WTC11 (cell line): ENCODE data around the gene MGRN1. TPM values are rescaled to one million over a fixed set of nuclear protein-coding genes. Genes with fewer than 3 reads are reported as not detected.

ENCODE experiments used
- ATAC-seq: fragments of 200-7000 bp; cut with Tn5 transposase; 2 replicates; pipeline ENCODE4 v1.10.0; 2021; ENCODE audit warnings: mild to moderate bottlenecking, moderate library complexity
- CTCF ChIA-PET: fragments of 300-600 bp; sonication (Branson Sonifier 250); formaldehyde crosslinking; loops from one replicate; lab custom pipeline; 2021; ENCODE audit warnings: antibody characterized with exemption; lab: Charles Lee
- POLR2A ChIA-PET: fragments of 350-600 bp; sonication (Branson Sonifier 250); formaldehyde crosslinking; loops from one replicate; lab custom pipeline; 2021; ENCODE audit warnings: antibody characterized with exemption; lab: Charles Lee
- DNase-seq: peaks from one replicate; pipeline ENCODE4 v3.0.0; 2021; ENCODE audit warnings: low spot score
- H3K27ac Mint-ChIP-seq: 2 replicates; pipeline ENCODE4 v1.8.0; 2021; ENCODE audit warnings: mixed read lengths
- H3K27me3 Mint-ChIP-seq: 2 replicates; pipeline ENCODE4 v1.8.0; 2021; ENCODE audit warnings: low read depth, mild to moderate bottlenecking, moderate library complexity, mixed read lengths
- H3K36me3 Mint-ChIP-seq: 2 replicates; pipeline ENCODE4 v1.8.0; 2021; ENCODE audit warnings: mixed read lengths
- H3K4me1 Mint-ChIP-seq: 2 replicates; pipeline ENCODE4 v1.8.0; 2022; ENCODE audit warnings: mixed read lengths
- H3K4me3 Mint-ChIP-seq: 2 replicates; pipeline ENCODE4 v1.8.0; 2021; ENCODE audit warnings: mild to moderate bottlenecking, moderate library complexity, mixed read lengths
- H3K9me3 Mint-ChIP-seq: 2 replicates; pipeline ENCODE4 v1.8.0; 2021; ENCODE audit warnings: mixed read lengths
- AFF4 ChIP-seq: sonication (generic); formaldehyde crosslinking; IDR thresholded peaks from 2 replicates; pipeline ENCODE4 v1.8.1; 2023; ENCODE audit warnings: mild to moderate bottlenecking, missing genetic modification reagents, borderline replicate concordance
- ATF6 ChIP-seq: sonication (generic); formaldehyde crosslinking; IDR thresholded peaks from 2 replicates; pipeline ENCODE4 v1.8.1; 2023; ENCODE audit warnings: mild to moderate bottlenecking, missing genetic modification reagents
- E2F5 ChIP-seq: sonication (generic); formaldehyde crosslinking; IDR thresholded peaks from 2 replicates; pipeline ENCODE4 v1.8.1; 2022; ENCODE audit warnings: mild to moderate bottlenecking, moderate library complexity, missing genetic modification reagents
- FOXJ3 ChIP-seq: sonication (generic); formaldehyde crosslinking; IDR thresholded peaks from 2 replicates; pipeline ENCODE4 v1.9.0; 2021; ENCODE audit warnings: missing genetic modification reagents, mild to moderate bottlenecking, borderline replicate concordance
- FOXK1 ChIP-seq: sonication (generic); formaldehyde crosslinking; IDR thresholded peaks from 2 replicates; pipeline ENCODE4 v1.8.0; 2022; ENCODE audit warnings: mild to moderate bottlenecking, moderate library complexity, missing genetic modification reagents
- FOXP1 ChIP-seq: sonication (generic); formaldehyde crosslinking; IDR thresholded peaks from 2 replicates; pipeline ENCODE4 v1.8.0; 2022; ENCODE audit warnings: missing genetic modification reagents, mild to moderate bottlenecking, moderate library complexity, borderline replicate concordance
- IRF1 ChIP-seq: sonication (generic); formaldehyde crosslinking; IDR thresholded peaks from 2 replicates; pipeline ENCODE4 v1.8.0; 2023; ENCODE audit warnings: missing genetic modification reagents
- MXD4 ChIP-seq: fragments of 250-450 bp; sonication (Bioruptor Pico); IDR thresholded peaks from 2 replicates; pipeline ENCODE4 v1.8.0; 2021; ENCODE audit warnings: mild to moderate bottlenecking, moderate library complexity, borderline replicate concordance
- NFATC4 ChIP-seq: fragments of 250-450 bp; sonication (Bioruptor Pico); IDR thresholded peaks from 2 replicates; pipeline ENCODE4 v1.9.0; 2021; ENCODE audit warnings: mild to moderate bottlenecking
- NFE2L1 ChIP-seq: sonication (generic); formaldehyde crosslinking; IDR thresholded peaks from 2 replicates; pipeline ENCODE4 v1.8.1; 2023; ENCODE audit warnings: missing genetic modification reagents
- OVOL2 ChIP-seq: fragments of 250-450 bp; sonication (Bioruptor Pico); IDR thresholded peaks from 2 replicates; pipeline ENCODE4 v1.9.0; 2021; ENCODE audit warnings: mild to moderate bottlenecking, borderline replicate concordance
- RELA ChIP-seq: sonication (generic); formaldehyde crosslinking; IDR thresholded peaks from 2 replicates; pipeline ENCODE4 v1.8.1; 2022; ENCODE audit warnings: missing genetic modification reagents, mild to moderate bottlenecking, borderline replicate concordance
- SMAD4 ChIP-seq: sonication (generic); formaldehyde crosslinking; IDR thresholded peaks from 2 replicates; pipeline ENCODE4 v1.8.0; 2022; ENCODE audit warnings: mild to moderate bottlenecking, missing genetic modification reagents
- STAT6 ChIP-seq: sonication (generic); formaldehyde crosslinking; conservative IDR thresholded peaks from 2 replicates; pipeline ENCODE4 v1.8.1; 2023; ENCODE audit warnings: mild to moderate bottlenecking, low read depth, missing genetic modification reagents, moderate library complexity
- ZNF138 ChIP-seq: sonication (generic); formaldehyde crosslinking; conservative IDR thresholded peaks from 2 replicates; pipeline ENCODE4 v1.8.1; 2022; ENCODE audit warnings: mild to moderate bottlenecking, moderate library complexity, missing genetic modification reagents
- ZNF263 ChIP-seq: sonication (generic); formaldehyde crosslinking; IDR thresholded peaks from 2 replicates; pipeline ENCODE4 v1.8.1; 2022; ENCODE audit warnings: low read depth, mild to moderate bottlenecking, moderate library complexity, missing genetic modification reagents
- ZNF317 ChIP-seq: sonication (generic); formaldehyde crosslinking; IDR thresholded peaks from 2 replicates; pipeline ENCODE4 v1.8.1; 2023; ENCODE audit warnings: low read depth, mild to moderate bottlenecking, moderate library complexity, missing genetic modification reagents, borderline replicate concordance
- ZNF396 ChIP-seq: fragments of 250-450 bp; sonication (Bioruptor Pico); IDR thresholded peaks from 2 replicates; pipeline ENCODE4 v1.8.0; 2021; ENCODE audit warnings: mild to moderate bottlenecking, moderate library complexity, borderline replicate concordance
- ZNF416 ChIP-seq: fragments of 250-450 bp; sonication (Bioruptor Pico); IDR thresholded peaks from 2 replicates; pipeline ENCODE4 v1.9.0; 2021; ENCODE audit warnings: mild to moderate bottlenecking, inconsistent platforms
- ZNF532 ChIP-seq: fragments of 250-450 bp; sonication (Bioruptor Pico); IDR thresholded peaks from 2 replicates; pipeline ENCODE4 v1.9.0; 2021; ENCODE audit warnings: mild to moderate bottlenecking, borderline replicate concordance
- ZNF671 ChIP-seq: fragments of 250-450 bp; sonication (Bioruptor Pico); IDR thresholded peaks from 2 replicates; pipeline ENCODE4 v1.8.0; 2021; ENCODE audit warnings: mild to moderate bottlenecking
- total RNA-seq: library from RNA; stranded (reverse); gene quantifications from 3 replicates; pipeline ENCODE4 v1.2.3, GENCODE V29; 2021

MGRN1 gene
- total RNA-seq, 1 experiment from 2014 or later, result 88.8 TPM

- H3K9me3 Mint-ChIP-seq, result no peaks in the 10 kb centered on the region
- ATAC-seq (no peak), DNase-seq (no peak)
- POLR2A ChIA-PET, result interaction anchor here (0.6 kb wide), 1 partner anchor 10 kb away, joined by 3 read pairs; no protein-coding TSS in a partner anchor
- H3K4me3 Mint-ChIP-seq, result no peak overlapping the region
- H3K4me1 Mint-ChIP-seq, result peaks cover 4% of the 10 kb centered on the region
- H3K27me3 Mint-ChIP-seq, result no peaks in the 10 kb centered on the region
- no peak overlapping the region for H3K27ac Mint-ChIP-seq
- H3K36me3 Mint-ChIP-seq, result peaks cover 8% of the 10 kb centered on the region; the same call in 1 of the 2 replicates
- CTCF ChIA-PET, result interaction anchor here (0.6 to 3.3 kb wide), 2 partner anchors 12 to 21 kb away, joined by 3 to 19 read pairs; no protein-coding TSS in a partner anchor
- TF ChIP-seq FOXP1 (CRISPR knock-in tag) (no peak), IRF1 (CRISPR knock-in tag) (no peak), FOXK1 (no peak), OVOL2 (no peak), FOXJ3 (CRISPR knock-in tag) (no peak), ZNF317 (CRISPR knock-in tag) (no peak), AFF4 (CRISPR knock-in tag) (no peak), ZNF532 (CRISPR knock-in tag) (no peak), NFATC4 (CRISPR knock-in tag) (no peak), SMAD4 (CRISPR knock-in tag) (no peak), ZNF671 (CRISPR knock-in tag) (no peak), MXD4 (CRISPR knock-in tag) (no peak), ZNF138 (CRISPR knock-in tag) (no peak), RELA (CRISPR knock-in tag) (no peak)
- TF ChIP-seq, all 79 proteins: peak for 0
Measured at GRCh38 chr16:4661661-4662060, 37.0 kb downstream of the MGRN1 start.

- CTCF ChIA-PET, result interaction anchor here (0.8 to 1.7 kb wide), 4 partner anchors 10 to 285 kb away, joined by 3 to 12 read pairs (median 7); no protein-coding TSS in a partner anchor
- Mint-ChIP-seq H3K27ac (peak overlapping the region; percentile 78), H3K9me3 (no peaks in the 10 kb centered on the region), H3K4me1 (peaks cover 4% of the 10 kb centered on the region), H3K27me3 (no peaks in the 10 kb centered on the region), H3K4me3 (no peak overlapping the region), H3K36me3 (peaks cover 13% of the 10 kb centered on the region; the same call in 1 of the 2 replicates)
- DNase-seq, result no peak
- no peak for ATAC-seq
- POLR2A ChIA-PET, result no interaction called here
- TF ChIP-seq NFE2L1 (CRISPR knock-in tag) (no peak), ZNF416 (no peak), ZNF396 (CRISPR knock-in tag) (no peak), ZNF263 (CRISPR knock-in tag) (no peak), ATF6 (CRISPR knock-in tag) (no peak), STAT6 (CRISPR knock-in tag) (no peak), E2F5 (no peak)
Measured at GRCh38 chr16:4663465-4663776, 38.8 kb downstream of the MGRN1 start.
